ENCODE results near the gene NAV3. TPM values are rescaled to one million over a fixed set of nuclear protein-coding genes. Genes with fewer than 3 reads are reported as not detected.
"Not testable (repeated sequence)": the region's sequence is repeated elsewhere in the genome, so short reads cannot be mapped to it uniquely, and the experiment has no call there.

Gene NAV3
- total RNA-seq, 4 donors from 2014 or later = 32.0 to 60.5 (median 35.8) TPM

- TF ChIP-seq CTCF (IDR thresholded peaks at IDR 0.05) (no peak), POLR2A (IDR thresholded peaks at IDR 0.05) (no peak), EP300 (IDR thresholded peaks at IDR 0.05) (no peak)
- no peak overlapping the region for H3K4me3 ChIP-seq
- no peaks in the 10 kb centered on the region for H3K4me1 ChIP-seq
- no peaks in the 10 kb centered on the region for H3K36me3 ChIP-seq
- H3K9me3 ChIP-seq = no peaks in the 10 kb centered on the region
- H3K27me3 ChIP-seq = no peaks in the 10 kb centered on the region
- no peak overlapping the region for H3K27ac ChIP-seq
- no peak for DNase-seq (ENCODE audit: low spot score in 2 of 2)
- WGBS, 2 donors = 36 to 38% methylated on average over 2 of the region's 2 CpGs
Measured at GRCh38 chr12:78244916-78245507, 414.3 kb downstream of the NAV3 start.

- H3K36me3 ChIP-seq = no peaks in the 10 kb centered on the region
- H3K4me1 ChIP-seq = no peaks in the 10 kb centered on the region
- no peaks in the 10 kb centered on the region for H3K27me3 ChIP-seq
- H3K9me3 ChIP-seq = peaks cover 0 to 6% (median 2%) of the 10 kb centered on the region in 4 donors
- TF ChIP-seq POLR2A (IDR thresholded peaks at IDR 0.05) = no peak
- no peak for TF ChIP-seq EP300 (IDR thresholded peaks at IDR 0.05)
- no peak for TF ChIP-seq CTCF (IDR thresholded peaks at IDR 0.05)
- DNase-seq (ENCODE audit: low spot score in 2 of 2) = no peak
- WGBS, 2 donors = 69 to 84% methylated on average over 1 of the region's 1 CpG
- no peak overlapping the region for H3K27ac ChIP-seq
- no peak overlapping the region for H3K4me3 ChIP-seq
Measured at GRCh38 chr12:78248321-78248720, 417.6 kb downstream of the NAV3 start.

GRCh38 chr12:78249578-78249977 lies 418.9 kb downstream of the NAV3 start:
- TF ChIP-seq POLR2A (IDR thresholded peaks at IDR 0.05) (no peak), EP300 (IDR thresholded peaks at IDR 0.05) (no peak), CTCF (IDR thresholded peaks at IDR 0.05) (no peak)
- H3K4me1 ChIP-seq = no peaks in the 10 kb centered on the region
- no peak for DNase-seq (ENCODE audit: low spot score in 2 of 2)
- H3K36me3 ChIP-seq = no peaks in the 10 kb centered on the region
- H3K27ac ChIP-seq = no peak overlapping the region
- peaks cover 0 to 8% (median 2%) of the 10 kb centered on the region in 4 donors for H3K9me3 ChIP-seq
- no peak overlapping the region for H3K4me3 ChIP-seq
- 63 to 75% methylated on average over 3 of the region's 3 CpGs for WGBS, 2 donors
- H3K27me3 ChIP-seq = no peaks in the 10 kb centered on the region

- H3K4me3 ChIP-seq; H3K27ac ChIP-seq; H3K36me3 ChIP-seq; DNase-seq (ENCODE audit: low spot score in 2 of 2); H3K4me1 ChIP-seq; H3K27me3 ChIP-seq: not testable (repeated sequence)
- H3K9me3 ChIP-seq = peaks cover 0 to 23% (median 2%) of the 10 kb centered on the region in 4 donors
- WGBS, 2 donors = 92 to 95% methylated on average over 4 to 7 of the region's 7 CpGs
Measured at GRCh38 chr12:78257662-78258061, 427.0 kb downstream of the NAV3 start.

GRCh38 chr12:78260976-78261375 lies 430.3 kb downstream of the NAV3 start:
- Histone ChIP-seq H3K4me3 (no peak overlapping the region), H3K36me3 (no peaks in the 10 kb centered on the region), H3K9me3 (peaks cover 0 to 15% (median 0%) of the 10 kb centered on the region in 4 donors), H3K27me3 (no peaks in the 10 kb centered on the region), H3K4me1 (no peaks in the 10 kb centered on the region), H3K27ac (no peak overlapping the region)
- WGBS, 2 donors = 93% methylated on average over 7 of the region's 7 CpGs
- no peak for TF ChIP-seq EP300 (IDR thresholded peaks at IDR 0.05)
- TF ChIP-seq CTCF (IDR thresholded peaks at IDR 0.05) = no peak
- TF ChIP-seq POLR2A (IDR thresholded peaks at IDR 0.05) = no peak
- no peak for DNase-seq (ENCODE audit: low spot score in 2 of 2)

GRCh38 chr12:78261901-78262300 lies 431.2 kb downstream of the NAV3 start:
- H3K4me3 ChIP-seq = no peak overlapping the region
- 60 to 71% methylated on average over 2 of the region's 2 CpGs for WGBS, 2 donors
- H3K27me3 ChIP-seq = no peaks in the 10 kb centered on the region
- H3K9me3 ChIP-seq = peaks cover 0 to 15% (median 0%) of the 10 kb centered on the region in 4 donors
- H3K27ac ChIP-seq = no peak overlapping the region
- no peaks in the 10 kb centered on the region for H3K36me3 ChIP-seq
- no peak for DNase-seq (ENCODE audit: low spot score in 2 of 2)
- TF ChIP-seq CTCF (IDR thresholded peaks at IDR 0.05) (no peak), POLR2A (IDR thresholded peaks at IDR 0.05) (no peak), EP300 (IDR thresholded peaks at IDR 0.05) (no peak)
- H3K4me1 ChIP-seq = no peaks in the 10 kb centered on the region
